OCI-LY7 (cell line): ENCODE data around the gene ANKRD26. TPM values are rescaled to one million over a fixed set of nuclear protein-coding genes. Genes with fewer than 3 reads are reported as not detected.

Experiments
- BruUV-seq: library from RNA; stranded (reverse); fragments of 400-500 nt; replicated peaks from 2 replicates; lab custom pipeline; 2021; lab: Mats Ljungman, UMichigan
- CTCF ChIA-PET: fragments of 300-600 bp; sonication (Branson Sonifier 250); formaldehyde crosslinking; loops from one replicate; lab custom pipeline; 2022; ENCODE audit warnings: antibody characterized with exemption; ENCODE audit not compliant: unreplicated experiment; lab: Charles Lee
- POLR2A ChIA-PET: fragments of 300-600 bp; sonication (Branson Sonifier 250); formaldehyde crosslinking; loops from one replicate; lab custom pipeline; 2022; ENCODE audit warnings: antibody characterized with exemption; lab: Charles Lee
- DNase-seq: peaks from one replicate; pipeline ENCODE4 v3.0.0-alpha.2; 2015; ENCODE audit warnings: low spot score
- H2AFZ ChIP-seq: fragments of 200-600 bp; sonication (generic), shearing (Covaris generic); 2 replicates; pipeline ENCODE4 v1.6.1; 2014; ENCODE audit warnings: mild to moderate bottlenecking, antibody characterized with exemption, low read length, moderate library complexity
- H3K27ac ChIP-seq: fragments of 200-600 bp; sonication (generic); 2 replicates; pipeline ENCODE4 v1.5.1; 2014; ENCODE audit warnings: mixed run types, low read depth, mild to moderate bottlenecking, moderate library complexity, low read length, inconsistent platforms; ENCODE audit not compliant: poor library complexity, severe bottlenecking
- H3K36me3 ChIP-seq: fragments of 200-600 bp; sonication (generic); 2 replicates; pipeline ENCODE4 v1.6.1; 2014; ENCODE audit warnings: mild to moderate bottlenecking, antibody characterized with exemption, low read length, moderate library complexity, mixed read lengths; ENCODE audit not compliant: insufficient read depth
- H3K4me1 ChIP-seq: fragments of 200-600 bp; sonication (generic); 2 replicates; pipeline ENCODE4 v1.5.1; 2014; ENCODE audit warnings: mild to moderate bottlenecking, low read length; ENCODE audit not compliant: insufficient read depth, poor library complexity, severe bottlenecking
- H3K4me2 ChIP-seq: fragments of 200-600 bp; sonication (generic); 2 replicates; pipeline ENCODE4 v1.6.1; 2014; ENCODE audit warnings: mild to moderate bottlenecking, low read length
- H3K4me3 ChIP-seq: fragments of 200-600 bp; sonication (generic); 2 replicates; pipeline ENCODE4 v1.5.1; 2014; ENCODE audit warnings: mild to moderate bottlenecking, low read depth, low read length; ENCODE audit not compliant: poor library complexity, severe bottlenecking
- H3K79me2 ChIP-seq: fragments of 200-600 bp; sonication (generic); 2 replicates; pipeline ENCODE4 v1.6.1; 2016; ENCODE audit warnings: low read depth, mild to moderate bottlenecking, low read length, moderate library complexity, mixed read lengths; ENCODE audit not compliant: insufficient read depth
- H3K9me2 ChIP-seq: fragments of 200-600 bp; sonication (generic); 2 replicates; pipeline ENCODE4 v1.6.1; 2016; ENCODE audit warnings: mild to moderate bottlenecking, low read length, mixed read lengths; ENCODE audit not compliant: insufficient read depth
- H3K9me3 ChIP-seq: fragments of 200-600 bp; sonication (generic); 2 replicates; pipeline ENCODE4 v1.6.1; 2014; ENCODE audit warnings: mild to moderate bottlenecking, mixed run types, low read length, mixed read lengths
- H4K20me1 ChIP-seq: fragments of 200-600 bp; sonication (generic); 2 replicates; pipeline ENCODE4 v1.6.1; 2014; ENCODE audit warnings: mild to moderate bottlenecking, antibody characterized with exemption, low read length, moderate library complexity, mixed read lengths; ENCODE audit not compliant: insufficient read depth
- CTCF ChIP-seq: fragments of 200-600 bp; sonication (generic); conservative IDR thresholded peaks from 2 replicates; pipeline ENCODE4 v1.5.1; 2014; ENCODE audit warnings: mild to moderate bottlenecking, antibody characterized with exemption, low read length, moderate library complexity, mixed read lengths
- EZH2phosphoT487 ChIP-seq: fragments of 200-600 bp; sonication (generic); IDR thresholded peaks from 2 replicates; pipeline ENCODE4 v1.6.1; 2018; ENCODE audit warnings: low read depth, borderline replicate concordance, mild to moderate bottlenecking, mixed run types, antibody characterized with exemption, low read length, moderate library complexity, mixed read lengths
- intact Hi-C: fragments of 100-400 bp; cut with micrococcal nuclease; formaldehyde crosslinking; loops from one replicate; pipeline ENCODE4 v1.10.0; 2022; ENCODE audit not compliant: unreplicated experiment
- total RNA-seq, 2 experiments: library from RNA; depleted of rRNA in 1 of 2; stranded (reverse); fragments of >200 nt in 1 of 2; shearing (Covaris generic) in 1 of 2; gene quantifications; 2 replicates each; pipeline ENCODE4 v1.2.3, GENCODE V29; 2014 to 2022

ANKRD26 gene
- total RNA-seq, 2 experiments from 2014 or later = 8.6 to 13.8 TPM

GRCh38 chr10:26981232-26981824 is 119.0 kb downstream of the ANKRD26 start:
- CTCF ChIA-PET = interaction anchor here (0.5 kb wide), 1 partner anchor 11 kb away, joined by 4 read pairs; no protein-coding TSS in a partner anchor
- intact Hi-C loops = no loop called here
- H3K27ac ChIP-seq = no peak overlapping the region

GRCh38 chr10:26978519-26978918 is 121.8 kb downstream of the ANKRD26 start:
- CTCF ChIA-PET = no interaction called here
- TF ChIP-seq CTCF (no peak), EZH2phosphoT487 (no peak)
- no peaks in the 10 kb centered on the region for H3K36me3 ChIP-seq
- no peaks in the 10 kb centered on the region for H3K79me2 ChIP-seq
- no peaks in the 10 kb centered on the region for H3K4me1 ChIP-seq
- DNase-seq = no peak
- POLR2A ChIA-PET = interaction anchor here (0.8 kb wide), 1 partner anchor 446 kb away, joined by 3 read pairs; no protein-coding TSS in a partner anchor
- H3K4me3 ChIP-seq = no peak overlapping the region
- H3K9me3 ChIP-seq = no peaks in the 10 kb centered on the region
- H3K4me2 ChIP-seq = no peak overlapping the region
- no peak overlapping the region for H3K27ac ChIP-seq
- BruUV-seq = no TSS peak
- H2AFZ ChIP-seq = no peak overlapping the region
- intact Hi-C loops = no loop called here
- no peaks in the 10 kb centered on the region for H3K9me2 ChIP-seq
- H4K20me1 ChIP-seq = no peaks in the 10 kb centered on the region

More at GRCh38 chr10:26981232-26981824, 119.0 kb downstream of the ANKRD26 start:
- H3K4me1 ChIP-seq = no peaks in the 10 kb centered on the region
- no peak overlapping the region for H2AFZ ChIP-seq
- H3K9me2 ChIP-seq = no peaks in the 10 kb centered on the region
- BruUV-seq = no TSS peak
- H3K36me3 ChIP-seq = no peaks in the 10 kb centered on the region
- POLR2A ChIA-PET = interaction anchor here (0.5 to 0.6 kb wide), 2 partner anchors 430 to 706 kb away, joined by 3 read pairs; no protein-coding TSS in a partner anchor
- H3K79me2 ChIP-seq = no peaks in the 10 kb centered on the region
- H4K20me1 ChIP-seq = no peaks in the 10 kb centered on the region
- TF ChIP-seq EZH2phosphoT487 (no peak), CTCF (no peak)
- H3K4me3 ChIP-seq = no peak overlapping the region
- no peak overlapping the region for H3K4me2 ChIP-seq
- H3K9me3 ChIP-seq = no peaks in the 10 kb centered on the region
- no peak for DNase-seq

- no TSS peak for BruUV-seq
- Histone ChIP-seq H3K79me2 (no peaks in the 10 kb centered on the region), H4K20me1 (no peaks in the 10 kb centered on the region), H3K27ac (no peak overlapping the region), H3K4me3 (no peak overlapping the region), H3K9me2 (no peaks in the 10 kb centered on the region), H3K9me3 (no peaks in the 10 kb centered on the region), H3K4me1 (no peaks in the 10 kb centered on the region), H2AFZ (no peak overlapping the region), H3K36me3 (no peaks in the 10 kb centered on the region), H3K4me2 (no peak overlapping the region)
- ChIA-PET POLR2A (interaction anchor here (0.8 kb wide), 1 partner anchor 445 kb away, joined by 3 read pairs; no protein-coding TSS in a partner anchor), CTCF (no interaction called here)
- no peak for DNase-seq
- intact Hi-C loops = no loop called here
- TF ChIP-seq CTCF (no peak), EZH2phosphoT487 (no peak)
Measured at GRCh38 chr10:26977635-26978034, 122.7 kb downstream of the ANKRD26 start.
